K562 treated with DMSO at 1 percent for 12 hours (cell line): ENCODE measurements around the gene SLC24A4. TPM values are rescaled to one million over a fixed set of nuclear protein-coding genes. Genes with fewer than 3 reads are reported as not detected.

Source experiments
- total RNA-seq: library from RNA; unstranded; fragments of 300-600 nt; gene quantifications from 2 replicates; pipeline ENCODE4 v1.2.3, GENCODE V29; 2022; ENCODE audit not compliant: insufficient read depth

SLC24A4 gene
- not detected in 2 replicates for total RNA-seq

GRCh38 chr14:92323011-92323915 lies at the start of gene SLC24A4:
Gene SLC24A4 (plus strand): TSS chr14:92323165. CDS start chr14:92323831, 666 bp downstream.

GRCh38 chr14:92513204-92513965 lies 190.4 kb downstream of the SLC24A4 start, which contains the start of gene RIN3:
Gene RIN3 (plus strand): TSS chr14:92513781. CDS start chr14:92513933, 152 bp downstream.

Other genes with a start within 250 kb of the SLC24A4 start
- gene ATXN3, start 216.6 kb upstream of the SLC24A4 start, total RNA-seq, result 1.4 and 14.4 TPM in 2 replicates
- 136 and 221 TPM in 2 replicates for gene NDUFB1, start 201.5 kb upstream of the SLC24A4 start, total RNA-seq
- gene CPSF2, start 201.2 kb upstream of the SLC24A4 start, total RNA-seq, result 3.3 and 19.0 TPM in 2 replicates
- 0.21 and 0.28 TPM in 2 replicates for gene RIN3, start 190.6 kb downstream of the SLC24A4 start, total RNA-seq